Retinal pigment epithelial cell (primary cell): ENCODE data around the gene TNFRSF19.
A peak's percentile ranks its signal among the peaks of the same experiment; 100 is the strongest.

Experiments used
- DNase-seq: peaks from one replicate; pipeline ENCODE4 v3.0.0-alpha.2; 2010; ENCODE audit warnings: low read depth
- H3K4me3 ChIP-seq: 2 replicates; pipeline ENCODE4 v1.5.1; 2011; ENCODE audit warnings: mild to moderate bottlenecking, low read length, control low read depth, moderate library complexity
- CTCF ChIP-seq: conservative IDR thresholded peaks from 2 replicates; pipeline ENCODE4 v1.5.1; 2011; ENCODE audit warnings: low read depth, low read length, control low read depth, inconsistent platforms

TNFRSF19 gene

GRCh38 chr13:23570921-23571315 lies 706 bp downstream of the TNFRSF19 start:
- peak; percentile 28 for TF ChIP-seq CTCF
- H3K4me3 ChIP-seq: peak overlapping the region; percentile 45
- no peak for DNase-seq

- no peak for DNase-seq
- H3K4me3 ChIP-seq: peak overlapping the region; percentile 45
- no peak for TF ChIP-seq CTCF
Observed at GRCh38 chr13:23571431-23571830, 1.2 kb downstream of the TNFRSF19 start.

DNA sequence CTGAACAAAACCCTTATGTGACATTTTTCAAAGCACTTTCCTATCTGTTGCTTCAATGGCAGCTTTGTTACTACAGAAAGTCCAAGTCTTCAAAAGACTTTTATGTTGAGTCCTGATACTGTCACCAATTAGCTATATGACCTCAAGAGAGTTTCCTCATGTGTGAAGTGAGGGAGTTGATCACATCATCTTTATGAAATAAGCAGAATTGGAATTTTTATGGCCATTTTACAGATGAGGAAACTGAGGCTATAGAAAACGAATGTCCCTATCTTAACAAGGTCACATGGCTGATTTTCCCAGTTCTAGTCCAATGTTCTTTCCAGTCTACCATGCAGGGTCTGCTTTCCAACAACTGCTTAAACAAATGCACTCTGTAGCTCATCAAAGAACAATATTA lies 2.6 kb downstream of the TNFRSF19 start:
- no peak overlapping the region for H3K4me3 ChIP-seq
- no peak for TF ChIP-seq CTCF
- DNase-seq: no peak

- TF ChIP-seq CTCF: no peak
- H3K4me3 ChIP-seq: no peak overlapping the region
- DNase-seq: no peak
Observed at GRCh38 chr13:23574421-23575145, 4.4 kb downstream of the TNFRSF19 start.

DNA sequence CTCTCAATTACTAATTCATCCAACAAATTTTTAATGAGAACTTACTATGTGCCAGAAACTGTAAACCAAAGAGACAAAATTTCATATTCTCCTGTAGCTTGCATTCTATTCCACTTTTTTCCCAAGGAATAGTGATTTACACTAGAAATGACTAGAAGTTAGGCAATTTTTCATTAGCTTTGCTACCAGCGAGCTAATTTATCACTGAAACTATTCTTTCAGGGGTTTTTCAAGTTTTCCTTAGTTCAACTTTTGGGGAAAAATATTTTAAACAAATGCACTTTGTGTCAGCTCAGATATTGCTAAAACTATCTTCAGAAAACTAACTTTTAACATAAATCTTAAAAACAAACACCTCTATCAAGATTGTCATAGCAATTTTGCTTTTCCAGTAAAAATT lies 5.4 kb downstream of the TNFRSF19 start:
- no peak for TF ChIP-seq CTCF
- no peak for DNase-seq
- H3K4me3 ChIP-seq: no peak overlapping the region

DNA sequence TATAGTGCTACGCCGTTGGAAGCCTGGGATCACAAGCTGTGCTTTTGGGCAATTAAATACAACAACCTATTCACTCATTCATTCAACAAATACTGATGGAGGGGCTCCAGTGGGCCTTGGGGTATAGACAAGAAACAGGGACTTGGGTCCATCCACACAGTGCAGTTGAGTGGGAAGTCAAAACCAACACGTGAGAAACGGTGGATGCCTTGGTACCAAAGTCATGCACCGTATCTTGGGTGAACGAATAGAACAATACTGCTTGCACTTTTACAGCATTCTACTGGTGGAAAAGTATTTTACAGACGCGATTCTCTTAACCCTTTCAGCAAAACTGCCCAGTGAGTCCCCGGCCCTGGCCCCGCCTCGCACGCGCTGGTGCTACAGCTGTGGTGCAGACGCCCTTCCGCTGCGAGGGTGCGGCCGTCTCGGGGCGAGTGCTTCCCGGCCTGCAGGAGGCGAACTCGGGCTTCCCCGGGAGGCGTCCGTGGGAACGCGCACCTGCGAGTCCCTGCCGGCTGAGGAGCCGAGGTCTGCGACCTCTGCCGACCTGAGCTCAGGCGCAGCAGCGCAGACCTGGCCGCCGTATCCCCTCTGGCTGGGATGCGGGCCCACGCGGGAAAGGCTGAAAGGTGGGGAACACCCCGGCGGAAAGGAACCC lies 8.3 kb downstream of the TNFRSF19 start:
- peak overlapping the region; percentile 87 for H3K4me3 ChIP-seq
- TF ChIP-seq CTCF: peak; percentile 68
- DNase-seq: peak; percentile 26
